ENCODE results near the gene CYP2C18. TPM values are rescaled to one million over a fixed set of nuclear protein-coding genes. Genes with fewer than 3 reads are reported as not detected.

CYP2C18 gene
- total RNA-seq, 1 donor from 2014 or later: 11.5 TPM

GRCh38 chr10:94777886-94778458 lies 94.4 kb downstream of the CYP2C18 start:
- H3K4me1 ChIP-seq: no peaks in the 10 kb centered on the region
- no peak overlapping the region for H3K4me3 ChIP-seq
- DNase-seq (ENCODE audit: extremely low spot score in 2 of 2): no peak
- intact Hi-C loops (cut with DNase I): no loop called here
- H3K36me3 ChIP-seq: no peaks in the 10 kb centered on the region
- H3K27me3 ChIP-seq: no peaks in the 10 kb centered on the region
- no peak for TF ChIP-seq POLR2A (IDR thresholded peaks at IDR 0.05)
- no peak for TF ChIP-seq POLR2AphosphoS5 (IDR thresholded peaks at IDR 0.05; ENCODE audit: insufficient read depth in 1 of 2, low read depth in 1 of 2)
- TF ChIP-seq CTCF (IDR thresholded peaks at IDR 0.05): no peak
- H3K9me3 ChIP-seq: no peaks in the 10 kb centered on the region
- no peak overlapping the region for H3K27ac ChIP-seq

- TF ChIP-seq POLR2AphosphoS5 (IDR thresholded peaks at IDR 0.05; ENCODE audit: insufficient read depth in 1 of 2, low read depth in 1 of 2): no peak
- no peak for TF ChIP-seq CTCF (IDR thresholded peaks at IDR 0.05)
- TF ChIP-seq POLR2A (IDR thresholded peaks at IDR 0.05): no peak
- Histone ChIP-seq H3K4me3 (no peak overlapping the region), H3K27ac (no peak overlapping the region), H3K36me3 (no peaks in the 10 kb centered on the region), H3K4me1 (no peaks in the 10 kb centered on the region), H3K27me3 (no peaks in the 10 kb centered on the region), H3K9me3 (no peaks in the 10 kb centered on the region)
- intact Hi-C loops (cut with DNase I): no loop called here
- DNase-seq (ENCODE audit: extremely low spot score in 2 of 2): no peak
Observed at GRCh38 chr10:94780844-94781243, 97.3 kb downstream of the CYP2C18 start.

- Histone ChIP-seq H3K27me3 (no peaks in the 10 kb centered on the region), H3K4me1 (no peaks in the 10 kb centered on the region), H3K4me3 (no peak overlapping the region), H3K36me3 (no peaks in the 10 kb centered on the region), H3K27ac (no peak overlapping the region), H3K9me3 (no peaks in the 10 kb centered on the region)
- intact Hi-C loops (cut with DNase I): no loop called here
- TF ChIP-seq POLR2A (IDR thresholded peaks at IDR 0.05) (no peak), POLR2AphosphoS5 (IDR thresholded peaks at IDR 0.05; ENCODE audit: insufficient read depth in 1 of 2, low read depth in 1 of 2) (no peak), CTCF (IDR thresholded peaks at IDR 0.05) (no peak)
- no peak for DNase-seq (ENCODE audit: extremely low spot score in 2 of 2)
Observed at GRCh38 chr10:94784256-94784655, 100.7 kb downstream of the CYP2C18 start.

GRCh38 chr10:94785211-94785610 lies 101.7 kb downstream of the CYP2C18 start:
- no peak overlapping the region for H3K4me3 ChIP-seq
- no peak for TF ChIP-seq CTCF (IDR thresholded peaks at IDR 0.05)
- no peak for TF ChIP-seq POLR2A (IDR thresholded peaks at IDR 0.05)
- TF ChIP-seq POLR2AphosphoS5 (IDR thresholded peaks at IDR 0.05; ENCODE audit: insufficient read depth in 1 of 2, low read depth in 1 of 2): no peak
- H3K27me3 ChIP-seq: no peaks in the 10 kb centered on the region
- no peaks in the 10 kb centered on the region for H3K36me3 ChIP-seq
- H3K4me1 ChIP-seq: no peaks in the 10 kb centered on the region
- no peak for DNase-seq (ENCODE audit: extremely low spot score in 2 of 2)
- H3K27ac ChIP-seq: no peak overlapping the region
- no peaks in the 10 kb centered on the region for H3K9me3 ChIP-seq
- intact Hi-C loops (cut with DNase I): no loop called here

Other genes with a start within 250 kb of the CYP2C18 start
- gene HELLS, start 137.9 kb upstream of the CYP2C18 start, total RNA-seq: 8.3 TPM
- gene CYP2C19, start 79.0 kb downstream of the CYP2C18 start, total RNA-seq: 6.1 TPM

Measured in vagina (tissue), 2 donors.